ENCODE results near the gene CHST13.

- no peak for TF ChIP-seq MAX (IDR thresholded peaks at IDR 0.05)
- no peak for TF ChIP-seq CEBPB (IDR thresholded peaks at IDR 0.05; ENCODE audit: low read depth)
- TF ChIP-seq YY1 (IDR thresholded peaks at IDR 0.05; ENCODE audit: extremely low read depth, insufficient replicate concordance, low read depth, low read length) = no peak
- TF ChIP-seq CTCF (IDR thresholded peaks at IDR 0.05 in 2 of 3, conservative IDR thresholded peaks at IDR 0.05 in 1 of 3; ENCODE audit: borderline replicate concordance in 1 of 3, insufficient read depth in 1 of 3, low read depth in 2 of 3, low read length in 2 of 3) = no peak
- no peak for TF ChIP-seq JUND (IDR thresholded peaks at IDR 0.05)
- no peak for TF ChIP-seq EZH2 (IDR thresholded peaks at IDR 0.05)
- TF ChIP-seq REST (IDR thresholded peaks at IDR 0.05; ENCODE audit: low read depth) = no peak
- TF ChIP-seq POLR2AphosphoS5 (IDR thresholded peaks at IDR 0.05; ENCODE audit: low read depth, low read length) = no peak
Measured at GRCh38 chr3:126483321-126483761, 40.6 kb upstream of the CHST13 start.

All from HCT116 (cell line).